Fibroblast of lung (primary cell): ENCODE results near the gene RCAN1. TPM values are rescaled to one million over a fixed set of nuclear protein-coding genes. Genes with fewer than 3 reads are reported as not detected.
A peak's percentile ranks its signal among the peaks of the same experiment; 100 is the strongest.

Experiments
- DNase-seq, 2 donors: peaks; one replicate each; pipeline versions ENCODE4 v3.0.0 to v3.0.0-alpha.2; 2010; ENCODE audit warnings: low read depth in 2 of 2
- H2AFZ ChIP-seq: 2 replicates; pipeline ENCODE4 v1.5.1; 2012; ENCODE audit warnings: low read length, control low read depth, inconsistent platforms
- H3K27ac ChIP-seq: 2 replicates; pipeline ENCODE4 v1.5.1; 2011; ENCODE audit warnings: low read length, control low read depth; ENCODE audit not compliant: insufficient read depth
- H3K27me3 ChIP-seq: 2 replicates; pipeline ENCODE4 v1.5.1; 2011; ENCODE audit warnings: mild to moderate bottlenecking, low read length; ENCODE audit not compliant: control insufficient read depth, insufficient read depth
- H3K36me3 ChIP-seq: 2 replicates; pipeline ENCODE4 v1.5.1; 2011; ENCODE audit warnings: low read length; ENCODE audit not compliant: control insufficient read depth, insufficient read depth
- H3K4me1 ChIP-seq: 2 replicates; pipeline ENCODE4 v1.5.1; 2011; ENCODE audit warnings: low read length; ENCODE audit not compliant: control insufficient read depth, insufficient read depth; ENCODE audit errors: extremely low read depth
- H3K4me2 ChIP-seq: 2 replicates; pipeline ENCODE4 v1.5.1; 2011; ENCODE audit warnings: low read length, control low read depth; ENCODE audit not compliant: insufficient read depth; ENCODE audit errors: extremely low read depth
- H3K4me3 ChIP-seq, 4 experiments: fragments of 200-600 bp in 1 of 4; sonication (generic) in 1 of 4; replicated peaks in 1 of 4; 2 replicates each; pipeline ENCODE4 v1.5.1; 2011 to 2016; ENCODE audit warnings: low read length in 4 of 4, low read depth in 3 of 4, mild to moderate bottlenecking in 3 of 4, control low read depth in 2 of 4, inconsistent platforms in 1 of 4, mixed read lengths in 1 of 4; ENCODE audit not compliant: insufficient read depth in 1 of 4; ENCODE audit errors: control extremely low read depth in 1 of 4
- H3K79me2 ChIP-seq: 2 replicates; pipeline ENCODE4 v1.5.1; 2012; ENCODE audit warnings: mild to moderate bottlenecking, low read length, inconsistent platforms; ENCODE audit not compliant: control insufficient read depth, insufficient read depth
- H3K9ac ChIP-seq: 2 replicates; pipeline ENCODE4 v1.5.1; 2011; ENCODE audit warnings: mild to moderate bottlenecking, low read length, control low read depth; ENCODE audit not compliant: insufficient read depth
- H3K9me3 ChIP-seq: 2 replicates; pipeline ENCODE4 v1.5.1; 2012; ENCODE audit warnings: low read depth, low read length; ENCODE audit not compliant: control insufficient read depth, insufficient read depth
- H4K20me1 ChIP-seq: 2 replicates; pipeline ENCODE4 v1.5.1; 2011; ENCODE audit warnings: low read length; ENCODE audit not compliant: control insufficient read depth, insufficient read depth; ENCODE audit errors: extremely low read depth
- CTCF ChIP-seq, 2 donors: IDR thresholded peaks in 1 of 2; conservative IDR thresholded peaks in 1 of 2; 1 replicate in 1 of 2; 2 replicates in 1 of 2; pipeline ENCODE4 v1.5.1; 2011 to 2012; ENCODE audit warnings: low read length in 2 of 2, control low read depth in 1 of 2, inconsistent platforms in 1 of 2, low read depth in 1 of 2, mild to moderate bottlenecking in 1 of 2
- EZH2 ChIP-seq: IDR thresholded peaks from 2 replicates; pipeline ENCODE4 v1.5.1; 2012; ENCODE audit warnings: low read length, control low read depth, mild to moderate bottlenecking; ENCODE audit errors: missing control alignments
- polyA minus RNA-seq: library from RNA; depleted of rRNA, polyadenylated mRNA; stranded (reverse); fragments of >200 nt; gene quantifications from 2 replicates; pipeline ENCODE4 v1.2.3, GENCODE V29; 2011; ENCODE audit warnings: low replicate concordance
- polyA plus RNA-seq, 2 donors: library from polyadenylated mRNA; depleted of rRNA in 1 of 2; stranded (reverse) in 1 of 2; unstranded in 1 of 2; fragments of >200 nt; gene quantifications; 2 replicates each; pipeline ENCODE4 v1.2.1, GENCODE V29; 2011 to 2012; ENCODE audit warnings: missing spikeins in 1 of 2
- total RNA-seq: library from RNA; depleted of rRNA; stranded (reverse); fragments of >200 nt; gene quantifications from 2 replicates; pipeline ENCODE4 v1.2.1, GENCODE V29; 2014

The RCAN1 gene
- total RNA-seq (163 and 259 TPM in 2 replicates), polyA plus RNA-seq (55.9 and 94.8 TPM in 2 replicates), polyA minus RNA-seq (17.3 and 22.0 TPM in 2 replicates)
- polyA plus RNA-seq (2012) = 53.2 and 85.3 TPM in 2 replicates

GRCh38 chr21:34614628-34615486, at the start of gene RCAN1:
RCAN1 (minus strand) TSS chr21:34615113; CDS start chr21:34615011, 102 bp downstream.
- H4K20me1 ChIP-seq = no peaks in the 10 kb centered on the region
- H2AFZ ChIP-seq = peak within 1 kb of the TSS; percentile 93
- H3K9ac ChIP-seq = peak within 1 kb of the TSS; percentile 71
- no peaks in the 10 kb centered on the region for H3K36me3 ChIP-seq
- H3K4me2 ChIP-seq = peak within 1 kb of the TSS; percentile 79
- peaks cover 3% of the 10 kb centered on the region for H3K27me3 ChIP-seq
- H3K4me1 ChIP-seq = no peaks in the 10 kb centered on the region
- H3K9me3 ChIP-seq = no peaks in the 10 kb centered on the region
- H3K27ac ChIP-seq = peak within 1 kb of the TSS; percentile 58
- TF ChIP-seq CTCF (conservative IDR thresholded peaks at IDR 0.05 in 1 of 2, IDR thresholded peaks at IDR 0.05 in 1 of 2; ENCODE audit: low read depth in 1 of 2, low read length in 2 of 2) = no peak
- DNase-seq = peak; percentile 92 to 93
- no peaks in the 10 kb centered on the region for H3K79me2 ChIP-seq
- H3K4me3 ChIP-seq = peak within 1 kb of the TSS; percentile 72 to 84 (median 80)

- no peak overlapping the region for H3K27ac ChIP-seq
- TF ChIP-seq CTCF (conservative IDR thresholded peaks at IDR 0.05 in 1 of 2, IDR thresholded peaks at IDR 0.05 in 1 of 2; ENCODE audit: low read depth in 1 of 2, low read length in 2 of 2) (no peak), EZH2 (no peak)
- H3K79me2 ChIP-seq = no peaks in the 10 kb centered on the region
- H3K36me3 ChIP-seq = no peaks in the 10 kb centered on the region
- no peak overlapping the region for H2AFZ ChIP-seq
- H3K4me1 ChIP-seq = no peaks in the 10 kb centered on the region
- peaks cover 6% of the 10 kb centered on the region for H3K27me3 ChIP-seq
- H4K20me1 ChIP-seq = no peaks in the 10 kb centered on the region
- H3K9ac ChIP-seq = no peak overlapping the region
- H3K4me2 ChIP-seq = no peak overlapping the region
- DNase-seq = no peak
- no peak overlapping the region for H3K4me3 ChIP-seq
- H3K9me3 ChIP-seq = no peaks in the 10 kb centered on the region
Observed at GRCh38 chr21:34661848-34662247, 46.9 kb upstream of the RCAN1 start.

GRCh38 chr21:34653522-34653921, 38.6 kb upstream of the RCAN1 start:
- H3K79me2 ChIP-seq = no peaks in the 10 kb centered on the region
- no peak for TF ChIP-seq EZH2
- TF ChIP-seq CTCF (conservative IDR thresholded peaks at IDR 0.05 in 1 of 2, IDR thresholded peaks at IDR 0.05 in 1 of 2; ENCODE audit: low read depth in 1 of 2, low read length in 2 of 2) = no peak

More at GRCh38 chr21:34653522-34653921, 38.6 kb upstream of the RCAN1 start:
- no peaks in the 10 kb centered on the region for H3K9me3 ChIP-seq
- H3K4me1 ChIP-seq = no peaks in the 10 kb centered on the region
- no peaks in the 10 kb centered on the region for H3K36me3 ChIP-seq
- peaks cover 2% of the 10 kb centered on the region for H4K20me1 ChIP-seq
- DNase-seq = no peak
- H3K4me3 ChIP-seq = no peak overlapping the region
- H3K4me2 ChIP-seq = no peak overlapping the region
- no peak overlapping the region for H2AFZ ChIP-seq
- H3K27ac ChIP-seq = no peak overlapping the region
- no peak overlapping the region for H3K9ac ChIP-seq
- peaks cover 22% of the 10 kb centered on the region for H3K27me3 ChIP-seq
